MG63 (cell line): ENCODE measurements around the gene DNAH8. TPM values are rescaled to one million over a fixed set of nuclear protein-coding genes. Genes with fewer than 3 reads are reported as not detected.

Source experiments
- DNase-seq: peaks from one replicate; pipeline ENCODE4 v3.0.0-alpha.2; 2020
- H3K27me3 ChIP-seq: fragments of 250-450 bp; sonication (Bioruptor Pico); 2 replicates; pipeline ENCODE4 v1.5.1; 2020; ENCODE audit warnings: mild to moderate bottlenecking, moderate library complexity
- H3K36me3 ChIP-seq: fragments of 250-450 bp; sonication (Bioruptor Pico); 2 replicates; pipeline ENCODE4 v1.5.1; 2020; ENCODE audit warnings: mild to moderate bottlenecking, moderate library complexity
- H3K4me3 ChIP-seq: fragments of 250-450 bp; sonication (Bioruptor Pico); 2 replicates; pipeline ENCODE4 v1.5.1; 2020; ENCODE audit warnings: mild to moderate bottlenecking, moderate library complexity
- H3K9me3 ChIP-seq: fragments of 250-450 bp; sonication (Bioruptor Pico); 2 replicates; pipeline ENCODE4 v1.5.1; 2020; ENCODE audit warnings: mild to moderate bottlenecking, moderate library complexity
- total RNA-seq: library from RNA; depleted of rRNA; stranded (reverse); fragments of >200 nt; shearing (Covaris generic); gene quantifications from 2 replicates; pipeline ENCODE4 v1.2.3, GENCODE V29; 2014; ENCODE audit warnings: low replicate concordance

The DNAH8 gene
- total RNA-seq, 1 experiment from 2014 or later, result 1.2 TPM

- H3K4me3 ChIP-seq, result no peak overlapping the region
- H3K9me3 ChIP-seq, result no peaks in the 10 kb centered on the region
- H3K36me3 ChIP-seq, result no peaks in the 10 kb centered on the region
- peaks cover 31% of the 10 kb centered on the region for H3K27me3 ChIP-seq
- no peak for DNase-seq
Measured at GRCh38 chr6:38935051-38935450, 219.9 kb downstream of the DNAH8 start.

DNA sequence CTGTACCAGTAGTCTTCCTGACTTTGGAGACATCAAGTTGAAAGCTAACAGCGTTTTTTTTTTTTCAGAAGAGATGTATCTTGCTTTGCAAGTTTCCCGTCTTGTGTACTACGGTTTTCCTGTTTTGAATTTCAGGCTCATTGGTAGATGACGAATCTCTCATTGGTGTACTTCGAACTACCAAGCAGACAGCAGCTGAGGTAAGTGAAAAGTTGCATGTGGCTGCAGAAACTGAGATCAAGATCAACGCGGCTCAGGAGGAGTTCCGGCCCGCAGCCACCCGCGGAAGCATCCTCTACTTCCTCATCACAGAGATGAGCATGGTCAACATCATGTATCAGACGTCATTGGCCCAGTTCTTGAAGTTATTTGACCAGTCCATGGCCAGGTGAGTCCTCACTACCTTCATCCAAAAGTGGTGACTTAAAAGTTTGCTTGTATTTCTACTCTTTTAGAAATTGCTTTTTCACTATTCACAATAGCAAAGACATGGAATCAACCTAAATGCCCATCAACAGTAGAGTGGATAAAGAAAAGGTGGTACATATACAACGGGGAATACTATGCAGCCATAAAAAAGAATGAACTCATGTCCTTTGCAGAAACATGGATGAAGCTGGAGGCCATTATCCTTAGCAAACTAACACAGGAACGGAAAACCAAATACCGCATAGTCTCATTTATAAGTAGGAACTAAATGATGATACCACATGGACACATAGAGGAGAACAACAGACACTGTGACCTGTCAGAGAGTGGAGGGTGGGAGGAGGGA lies 222.9 kb downstream of the DNAH8 start:
- Histone ChIP-seq H3K36me3 (no peaks in the 10 kb centered on the region), H3K27me3 (peaks cover 26% of the 10 kb centered on the region), H3K9me3 (no peaks in the 10 kb centered on the region), H3K4me3 (no peak overlapping the region)
- DNase-seq, result no peak

DNA sequence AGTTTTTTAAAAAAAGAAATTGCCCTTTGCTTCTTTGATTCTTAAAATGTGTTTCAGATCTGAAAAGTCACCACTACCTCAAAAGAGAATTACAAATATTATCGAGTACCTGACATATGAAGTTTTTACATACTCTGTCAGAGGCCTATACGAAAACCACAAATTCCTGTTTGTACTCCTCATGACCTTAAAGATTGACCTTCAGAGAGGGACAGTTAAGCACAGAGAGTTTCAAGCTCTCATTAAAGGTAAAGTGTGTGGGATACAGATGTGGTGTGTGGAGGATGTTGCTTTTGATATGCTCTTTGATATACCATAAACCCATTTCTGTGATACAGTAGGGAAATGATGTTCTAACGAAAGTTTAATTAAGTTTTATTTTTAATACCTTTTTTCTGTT lies 223.6 kb downstream of the DNAH8 start:
- no peak for DNase-seq
- Histone ChIP-seq H3K36me3 (no peaks in the 10 kb centered on the region), H3K4me3 (no peak overlapping the region), H3K9me3 (no peaks in the 10 kb centered on the region), H3K27me3 (peaks cover 30% of the 10 kb centered on the region)

GRCh38 chr6:38942442-38942841 lies 227.3 kb downstream of the DNAH8 start:
- Histone ChIP-seq H3K4me3 (no peak overlapping the region), H3K36me3 (no peaks in the 10 kb centered on the region), H3K27me3 (peaks cover 50% of the 10 kb centered on the region), H3K9me3 (no peaks in the 10 kb centered on the region)
- DNase-seq, result no peak

- DNase-seq, result no peak
- Histone ChIP-seq H3K36me3 (no peaks in the 10 kb centered on the region), H3K4me3 (no peak overlapping the region), H3K9me3 (no peaks in the 10 kb centered on the region), H3K27me3 (peaks cover 50% of the 10 kb centered on the region)
Measured at GRCh38 chr6:38942965-38943364, 227.9 kb downstream of the DNAH8 start.

GRCh38 chr6:38943964-38944363 lies 228.9 kb downstream of the DNAH8 start:
- no peak for DNase-seq
- Histone ChIP-seq H3K36me3 (no peaks in the 10 kb centered on the region), H3K4me3 (no peak overlapping the region), H3K27me3 (peaks cover 60% of the 10 kb centered on the region), H3K9me3 (no peaks in the 10 kb centered on the region)

- Histone ChIP-seq H3K9me3 (no peaks in the 10 kb centered on the region), H3K4me3 (no peak overlapping the region), H3K27me3 (peaks cover 63% of the 10 kb centered on the region), H3K36me3 (no peaks in the 10 kb centered on the region)
- DNase-seq, result no peak
Measured at GRCh38 chr6:38944655-38945279, 229.7 kb downstream of the DNAH8 start.

GRCh38 chr6:38955861-38956260 lies 240.8 kb downstream of the DNAH8 start:
- peaks cover 20% of the 10 kb centered on the region for H3K9me3 ChIP-seq
- peak; percentile 90 for DNase-seq
- no peaks in the 10 kb centered on the region for H3K36me3 ChIP-seq
- H3K27me3 ChIP-seq, result peaks cover 32% of the 10 kb centered on the region
- H3K4me3 ChIP-seq, result no peak overlapping the region

GRCh38 chr6:38957426-38957825 lies 242.3 kb downstream of the DNAH8 start:
- H3K27me3 ChIP-seq, result peaks cover 17% of the 10 kb centered on the region
- H3K36me3 ChIP-seq, result no peaks in the 10 kb centered on the region
- H3K4me3 ChIP-seq, result no peak overlapping the region
- peaks cover 20% of the 10 kb centered on the region for H3K9me3 ChIP-seq
- DNase-seq, result no peak

DNA sequence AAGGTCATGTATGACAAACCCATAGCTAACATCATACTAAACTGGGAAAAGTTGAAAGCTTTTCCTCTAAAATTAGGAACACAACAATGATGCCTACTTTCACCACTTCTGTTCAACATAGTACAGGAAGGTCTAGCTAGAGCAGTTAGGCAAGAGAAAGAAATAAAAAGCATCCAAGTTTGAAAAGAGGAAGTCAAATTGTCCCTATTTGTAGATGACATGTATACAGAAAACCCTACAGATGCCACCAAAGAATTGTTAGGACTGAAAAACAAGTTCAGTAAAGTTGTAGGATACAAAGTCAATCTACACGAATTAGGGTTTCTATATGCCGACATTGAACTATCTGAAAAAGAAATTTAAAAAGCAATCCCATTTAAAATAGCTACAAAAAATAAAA lies 244.0 kb downstream of the DNAH8 start:
- no peaks in the 10 kb centered on the region for H3K36me3 ChIP-seq
- no peak overlapping the region for H3K4me3 ChIP-seq
- peaks cover 20% of the 10 kb centered on the region for H3K9me3 ChIP-seq
- peaks cover 9% of the 10 kb centered on the region for H3K27me3 ChIP-seq
- DNase-seq, result no peak

DNA sequence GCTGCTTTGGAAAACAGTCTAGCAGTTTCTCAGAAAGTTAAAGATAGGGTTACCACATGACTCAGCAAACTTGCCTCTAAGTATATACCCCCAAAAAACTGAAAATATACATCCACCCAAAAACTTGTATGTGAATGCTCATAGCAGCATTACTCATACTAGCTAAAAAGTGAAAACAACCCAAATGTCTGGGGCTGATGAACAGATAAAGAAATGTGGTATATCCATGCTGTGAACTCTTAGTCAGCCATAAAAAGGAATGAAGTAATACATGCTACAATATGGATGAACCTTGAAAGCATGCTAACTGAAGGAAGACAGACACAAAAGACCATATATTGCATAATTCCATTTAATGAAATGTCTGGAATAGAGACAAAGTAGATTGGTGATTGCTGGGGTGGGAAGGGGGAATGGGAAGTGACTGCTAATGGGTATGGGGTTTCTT lies 253.6 kb downstream of the DNAH8 start:
- H3K36me3 ChIP-seq, result no peaks in the 10 kb centered on the region
- no peak overlapping the region for H3K4me3 ChIP-seq
- DNase-seq, result no peak
- H3K27me3 ChIP-seq, result peaks cover 58% of the 10 kb centered on the region
- no peaks in the 10 kb centered on the region for H3K9me3 ChIP-seq

GRCh38 chr6:38973178-38974057 lies 258.3 kb downstream of the DNAH8 start:
- Histone ChIP-seq H3K27me3 (peaks cover 63% of the 10 kb centered on the region), H3K9me3 (no peaks in the 10 kb centered on the region), H3K36me3 (no peaks in the 10 kb centered on the region), H3K4me3 (no peak overlapping the region)
- DNase-seq, result peak; percentile 58

DNA sequence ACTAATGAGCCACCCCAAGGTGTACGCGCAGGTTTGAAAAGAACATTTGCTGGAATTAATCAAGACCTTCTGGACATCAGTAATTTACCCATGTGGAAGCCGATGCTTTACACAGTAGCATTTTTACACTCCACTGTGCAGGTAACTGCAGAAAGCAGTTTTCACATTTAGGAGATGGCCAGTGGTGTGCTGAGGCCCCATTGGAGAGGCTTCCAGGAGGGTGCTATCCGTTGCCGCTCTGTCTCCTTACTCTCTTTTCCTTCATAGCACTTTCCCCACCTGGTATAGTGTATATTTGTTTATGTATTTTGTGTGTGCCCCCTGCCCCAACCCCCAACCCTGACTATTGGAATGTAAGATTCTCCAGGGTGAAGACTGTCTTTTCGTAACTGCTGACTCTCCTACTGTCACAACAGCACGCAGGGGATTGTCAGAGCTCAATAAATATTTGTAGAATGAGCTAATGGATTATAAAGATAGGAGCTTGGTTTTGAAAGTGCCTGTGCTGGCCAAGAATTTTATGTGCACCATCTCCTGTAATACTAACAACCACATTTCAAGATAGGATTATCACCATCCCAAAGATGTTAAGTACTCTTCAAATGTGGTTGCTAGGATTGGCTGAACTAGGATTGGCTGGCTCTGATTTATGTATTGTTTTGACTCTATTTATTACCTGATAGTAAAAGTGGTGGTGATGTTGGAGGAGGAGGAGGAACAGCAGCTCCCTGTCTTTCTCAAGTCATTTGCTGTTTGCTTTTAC lies 259.5 kb downstream of the DNAH8 start:
- DNase-seq, result peak; percentile 41
- peaks cover 75% of the 10 kb centered on the region for H3K27me3 ChIP-seq
- H3K4me3 ChIP-seq, result no peak overlapping the region
- no peaks in the 10 kb centered on the region for H3K9me3 ChIP-seq
- no peaks in the 10 kb centered on the region for H3K36me3 ChIP-seq

GRCh38 chr6:38975621-38976049 lies 260.5 kb downstream of the DNAH8 start:
- H3K36me3 ChIP-seq, result no peaks in the 10 kb centered on the region
- no peak overlapping the region for H3K4me3 ChIP-seq
- H3K9me3 ChIP-seq, result no peaks in the 10 kb centered on the region
- no peak for DNase-seq
- peaks cover 83% of the 10 kb centered on the region for H3K27me3 ChIP-seq

- DNase-seq, result no peak
- peaks cover 86% of the 10 kb centered on the region for H3K27me3 ChIP-seq
- H3K4me3 ChIP-seq, result no peak overlapping the region
- no peaks in the 10 kb centered on the region for H3K9me3 ChIP-seq
- H3K36me3 ChIP-seq, result no peaks in the 10 kb centered on the region
Measured at GRCh38 chr6:38976051-38976450, 260.9 kb downstream of the DNAH8 start.

DNA sequence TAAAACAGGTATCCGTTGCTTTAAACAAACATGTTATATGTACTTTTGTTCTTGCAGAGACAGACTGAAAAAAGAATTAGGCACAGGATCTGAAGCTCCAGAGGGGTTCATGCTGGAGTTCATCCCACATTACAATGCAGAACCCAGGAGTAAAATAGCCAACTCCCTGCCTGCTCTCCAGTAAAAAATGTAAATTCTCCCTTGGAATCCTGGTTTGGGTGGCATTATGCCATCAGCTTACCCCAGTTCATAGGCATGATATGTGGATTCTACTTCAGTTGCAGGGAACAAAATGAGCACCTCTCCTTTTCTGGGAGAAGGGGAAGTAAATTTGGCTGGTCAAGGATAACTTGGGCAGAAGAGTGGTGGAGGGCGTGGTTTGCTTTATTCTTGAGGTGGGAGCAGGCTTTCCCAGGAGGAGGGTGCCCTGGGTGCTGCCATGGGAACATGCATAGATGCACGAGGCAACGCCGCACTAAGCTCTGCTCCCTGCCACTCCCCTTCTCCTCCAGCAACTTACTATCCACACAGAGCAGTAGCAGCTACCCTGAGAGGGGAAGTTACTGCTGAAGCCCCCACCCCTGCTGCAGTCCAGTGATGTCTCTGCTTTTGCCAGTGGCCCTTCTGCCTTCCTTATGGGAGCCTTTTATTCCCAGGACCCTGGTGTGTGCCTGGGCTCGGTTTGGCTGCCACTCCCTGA lies 261.8 kb downstream of the DNAH8 start:
- Histone ChIP-seq H3K4me3 (no peak overlapping the region), H3K36me3 (no peaks in the 10 kb centered on the region), H3K9me3 (no peaks in the 10 kb centered on the region; the same call in 1 of the 2 replicates), H3K27me3 (peaks cover 90% of the 10 kb centered on the region)
- no peak for DNase-seq
